HEK293 (cell line): ENCODE data around the gene IRAK2.
"Not testable (repeated sequence)": the region's sequence is repeated elsewhere in the genome, so short reads cannot be mapped to it uniquely, and the experiment has no call there.

ENCODE experiments used
- CTCF ChIA-PET: fragments of 350-600 bp; formaldehyde crosslinking; extraction: SDS; loops from one replicate; lab custom pipeline; 2021; ENCODE audit warnings: antibody characterized with exemption; lab: Yijun Ruan, JAX
- POLR2A ChIA-PET: fragments of 300-600 bp; formaldehyde crosslinking; extraction: SDS; loops from one replicate; lab custom pipeline; 2020; ENCODE audit warnings: antibody characterized with exemption, inconsistent platforms; lab: Yijun Ruan, JAX
- H3K27ac ChIP-seq: fragments of 200-500 bp; sonication (Bioruptor generic); 2 replicates; pipeline ENCODE4 v1.5.1; 2014; ENCODE audit warnings: low read depth, low read length, control low read depth, inconsistent platforms; ENCODE audit errors: extremely low read depth
- H3K36me3 ChIP-seq, 2 experiments: fragments of 200-500 bp in 1 of 2; sonication (Bioruptor generic) in 1 of 2; 1 replicate in 1 of 2; 2 replicates in 1 of 2; pipeline ENCODE4 v1.5.1; 2014 to 2017; ENCODE audit warnings: inconsistent platforms in 2 of 2, low read length in 2 of 2; ENCODE audit not compliant: control insufficient read depth in 2 of 2, insufficient read depth in 1 of 2
- H3K4me1 ChIP-seq: fragments of 200-500 bp; sonication (Bioruptor generic); 2 replicates; pipeline ENCODE4 v1.5.1; 2014; ENCODE audit warnings: mild to moderate bottlenecking, low read length, inconsistent platforms; ENCODE audit not compliant: control insufficient read depth, insufficient read depth
- H3K4me3 ChIP-seq: 2 replicates; pipeline ENCODE4 v1.5.1; 2011; ENCODE audit warnings: low read depth, mild to moderate bottlenecking, control low read depth, low read length, moderate library complexity
- H3K9me3 ChIP-seq: fragments of 200-500 bp; sonication (Bioruptor generic); 2 replicates; pipeline ENCODE4 v1.5.1; 2014; ENCODE audit warnings: low read depth, low read length, inconsistent platforms; ENCODE audit not compliant: control insufficient read depth, insufficient read depth
- BCL6B ChIP-seq: fragments of 450-650 bp; formaldehyde crosslinking; IDR thresholded peaks from 2 replicates; pipeline ENCODE4 v1.5.1; 2017; ENCODE audit warnings: missing biosample characterization, missing genetic modification characterization
- ELK4 ChIP-seq: IDR thresholded peaks from 2 replicates; pipeline ENCODE4 v1.6.1; 2011; ENCODE audit warnings: mild to moderate bottlenecking, low read depth, low read length, borderline replicate concordance
- ZBTB1 ChIP-seq: fragments of 450-650 bp; formaldehyde crosslinking; IDR thresholded peaks from 2 replicates; pipeline ENCODE4 v1.5.1; 2016; ENCODE audit warnings: missing biosample characterization, missing genetic modification characterization
- ZFHX2 ChIP-seq: fragments of 450-650 bp; formaldehyde crosslinking; conservative IDR thresholded peaks from 2 replicates; pipeline ENCODE4 v1.5.1; 2016; ENCODE audit warnings: missing biosample characterization, missing genetic modification characterization
- ZFP37 ChIP-seq: fragments of 450-650 bp; formaldehyde crosslinking; IDR thresholded peaks from 2 replicates; pipeline ENCODE4 v1.5.1; 2016; ENCODE audit warnings: missing biosample characterization, missing genetic modification characterization
- ZNF112 ChIP-seq: fragments of 450-650 bp; formaldehyde crosslinking; IDR thresholded peaks from 2 replicates; pipeline ENCODE4 v1.5.0; 2017; ENCODE audit warnings: missing biosample characterization, missing genetic modification characterization
- ZNF121 ChIP-seq: fragments of 450-650 bp; formaldehyde crosslinking; IDR thresholded peaks from 2 replicates; pipeline ENCODE4 v1.5.1; 2016; ENCODE audit warnings: missing biosample characterization, missing genetic modification characterization
- ZNF140 ChIP-seq: fragments of 450-650 bp; formaldehyde crosslinking; IDR thresholded peaks from 2 replicates; pipeline ENCODE4 v1.5.1; 2016; ENCODE audit warnings: missing biosample characterization, missing genetic modification characterization
- ZNF335 ChIP-seq: fragments of 450-650 bp; formaldehyde crosslinking; conservative IDR thresholded peaks from 2 replicates; pipeline ENCODE4 v1.5.1; 2016; ENCODE audit warnings: missing biosample characterization, missing genetic modification characterization
- ZNF529 ChIP-seq: fragments of 450-650 bp; formaldehyde crosslinking; IDR thresholded peaks from 2 replicates; pipeline ENCODE4 v1.5.1; 2017; ENCODE audit warnings: missing genetic modification characterization, missing biosample characterization; ENCODE audit not compliant: insufficient replicate concordance
- ZNF629 ChIP-seq: fragments of 450-650 bp; formaldehyde crosslinking; IDR thresholded peaks from 2 replicates; pipeline ENCODE4 v1.5.1; 2017; ENCODE audit warnings: missing biosample characterization, missing genetic modification characterization
- ZNF658 ChIP-seq: fragments of 450-650 bp; formaldehyde crosslinking; IDR thresholded peaks from 2 replicates; pipeline ENCODE4; 2016; ENCODE audit warnings: missing biosample characterization, missing genetic modification characterization
- ZNF76 ChIP-seq: fragments of 450-650 bp; formaldehyde crosslinking; IDR thresholded peaks from 2 replicates; pipeline ENCODE4; 2016; ENCODE audit warnings: low read depth, missing biosample characterization, missing genetic modification characterization, borderline replicate concordance
- ZNF777 ChIP-seq: fragments of 450-650 bp; formaldehyde crosslinking; IDR thresholded peaks from 2 replicates; pipeline ENCODE4 v1.5.1; 2017; ENCODE audit warnings: missing biosample characterization, missing genetic modification characterization, borderline replicate concordance
- ZNF843 ChIP-seq: fragments of 450-650 bp; formaldehyde crosslinking; IDR thresholded peaks from 2 replicates; pipeline ENCODE4 v1.5.1; 2016; ENCODE audit warnings: missing biosample characterization, missing genetic modification characterization
- TF ChIP-seq, protein P1 (sequence below): fragments of 450-650 bp; formaldehyde crosslinking; IDR thresholded peaks from 2 replicates; pipeline ENCODE4 v1.5.1; 2016; ENCODE audit warnings: missing biosample characterization, missing genetic modification characterization
- TF ChIP-seq, protein P2 (sequence below): fragments of 450-650 bp; formaldehyde crosslinking; IDR thresholded peaks from 2 replicates; pipeline ENCODE4 v1.5.1; 2016; ENCODE audit warnings: missing biosample characterization, missing genetic modification characterization

Gene IRAK2

DNA sequence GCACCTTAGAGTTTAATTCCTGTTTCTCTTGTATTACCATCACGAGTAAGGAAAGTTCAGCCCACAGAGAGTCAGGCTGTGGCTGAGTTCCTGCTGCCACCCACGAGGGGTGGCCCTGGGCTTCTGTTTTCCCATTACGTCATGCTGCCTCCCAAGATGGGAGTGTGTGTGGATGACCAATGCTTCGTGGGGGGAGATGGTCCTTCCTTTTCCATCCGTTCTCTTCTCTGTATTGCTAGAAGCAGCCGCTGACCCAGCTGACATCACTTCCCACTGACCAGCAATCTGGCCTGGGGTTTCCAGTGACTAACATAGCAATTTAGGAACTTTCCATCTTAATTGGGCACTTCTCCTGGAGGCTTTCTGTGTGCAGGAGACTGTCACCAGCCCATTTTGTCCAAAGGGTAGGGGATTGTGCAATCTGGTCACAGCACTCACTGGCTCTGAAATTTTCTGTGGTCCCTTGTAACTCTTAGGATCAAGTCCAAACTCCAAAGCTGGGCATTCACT is 9.3 kb downstream of the IRAK2 start (continued):
- TF ChIP-seq, protein P1, sequence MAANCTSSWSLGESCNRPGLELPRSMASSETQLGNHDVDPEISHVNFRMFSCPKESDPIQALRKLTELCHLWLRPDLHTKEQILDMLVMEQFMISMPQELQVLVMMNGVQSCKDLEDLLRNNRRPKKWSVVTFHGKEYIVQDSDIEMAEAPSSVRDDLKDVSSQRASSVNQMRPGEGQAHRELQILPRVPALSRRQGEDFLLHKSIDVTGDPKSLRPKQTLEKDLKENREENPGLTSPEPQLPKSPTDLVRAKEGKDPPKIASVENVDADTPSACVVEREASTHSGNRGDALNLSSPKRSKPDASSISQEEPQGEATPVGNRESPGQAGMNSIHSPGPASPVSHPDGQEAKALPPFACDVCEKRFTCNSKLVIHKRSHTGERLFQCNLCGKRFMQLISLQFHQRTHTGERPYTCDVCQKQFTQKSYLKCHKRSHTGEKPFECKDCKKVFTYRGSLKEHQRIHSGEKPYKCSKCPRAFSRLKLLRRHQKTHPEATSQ (tag by site-specific recombination), result no peak
- TF ChIP-seq, all 188 proteins: peak for 6

- ChIA-PET CTCF (interaction anchor here (0.6 to 0.7 kb wide), 2 partner anchors 18 to 57 kb away, joined by 3 read pairs; no protein-coding TSS in a partner anchor), POLR2A (interaction anchor here (0.7 kb wide), 2 partner anchors 271 to 380 kb away, joined by 3 read pairs; no protein-coding TSS in a partner anchor)
- not testable (repeated sequence) for H3K36me3 ChIP-seq, H3K4me3 ChIP-seq, H3K4me1 ChIP-seq, H3K9me3 ChIP-seq, H3K27ac ChIP-seq
These were observed 10.6 kb downstream of the IRAK2 start for GRCh38 chr3:10175334-10175733.

DNA sequence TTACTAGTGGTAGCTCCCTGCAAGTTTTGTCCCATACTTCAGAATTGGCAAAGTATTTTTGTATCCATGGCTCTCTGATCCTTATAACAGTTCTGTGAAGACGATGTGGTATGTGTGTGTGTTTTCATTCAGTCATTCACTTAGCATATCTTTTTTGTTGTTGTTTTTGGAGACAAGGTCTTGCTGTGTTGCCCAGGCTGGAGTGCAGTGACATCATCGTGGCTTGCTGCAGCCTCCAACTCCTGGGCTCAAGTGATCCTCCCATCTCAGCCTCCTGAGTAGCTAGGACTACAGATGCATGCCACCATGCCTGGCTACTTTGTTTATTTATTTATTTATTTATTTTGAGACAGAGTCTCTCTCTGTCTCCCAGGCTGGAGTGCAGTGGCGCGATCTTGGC is 11.4 kb downstream of the IRAK2 start:
- CTCF ChIA-PET, result interaction anchor here (0.6 to 0.7 kb wide), 2 partner anchors 17 to 56 kb away, joined by 3 read pairs; no protein-coding TSS in a partner anchor
- POLR2A ChIA-PET, H3K27ac ChIP-seq: not testable (repeated sequence)
- 0 out of 2 replicates have a peak, but pooled peaks have one; percentile 37 for TF ChIP-seq ZNF121 (tag by site-specific recombination)
- TF ChIP-seq, all 188 proteins: peak for 1; not testable (repeated sequence) for 187
- H3K4me1 ChIP-seq, H3K9me3 ChIP-seq, H3K4me3 ChIP-seq, H3K36me3 ChIP-seq: not testable (repeated sequence)

DNA sequence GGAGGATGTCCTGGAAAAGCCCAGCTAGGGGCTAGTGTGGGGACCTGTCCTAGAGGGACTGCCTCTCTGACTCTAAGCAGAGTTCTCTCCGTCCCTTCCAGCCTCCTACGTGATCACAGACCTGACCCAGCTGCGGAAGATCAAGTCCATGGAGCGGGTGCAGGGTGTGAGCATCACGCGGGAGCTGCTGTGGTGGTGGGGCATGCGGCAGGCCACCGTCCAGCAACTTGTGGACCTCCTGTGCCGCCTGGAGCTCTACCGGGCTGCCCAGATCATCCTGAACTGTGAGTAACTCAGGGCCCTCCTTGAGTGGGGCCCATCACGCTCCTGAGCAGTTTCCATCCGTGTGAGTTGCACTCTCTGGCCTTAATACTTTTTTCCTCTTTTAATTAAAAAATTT is 13.0 kb downstream of the IRAK2 start:
- H3K36me3 ChIP-seq, result no peaks in the 10 kb centered on the region
- POLR2A ChIA-PET, result no interaction called here

More for the DNA sequence above, 13.0 kb downstream of the IRAK2 start:
- Histone ChIP-seq H3K9me3 (no peaks in the 10 kb centered on the region), H3K4me1 (no peaks in the 10 kb centered on the region), H3K27ac (no peak overlapping the region), H3K4me3 (no peak overlapping the region)
- TF ChIP-seq ZFP37 (tag by site-specific recombination) (no peak), ZNF658 (tag by site-specific recombination) (no peak), ZNF335 (tag by site-specific recombination) (no peak), BCL6B (tag by site-specific recombination) (no peak), ZNF529 (tag by site-specific recombination) (no peak), ZNF140 (tag by site-specific recombination) (no peak), ZNF112 (tag by site-specific recombination) (no peak), ZFHX2 (tag by site-specific recombination) (no peak), ELK4 (no peak), ZNF843 (no peak), ZNF629 (tag by site-specific recombination) (no peak), ZBTB1 (tag by site-specific recombination) (no peak), ZNF777 (tag by site-specific recombination) (no peak), ZNF76 (tag by site-specific recombination) (no peak)
- TF ChIP-seq, protein P2, sequence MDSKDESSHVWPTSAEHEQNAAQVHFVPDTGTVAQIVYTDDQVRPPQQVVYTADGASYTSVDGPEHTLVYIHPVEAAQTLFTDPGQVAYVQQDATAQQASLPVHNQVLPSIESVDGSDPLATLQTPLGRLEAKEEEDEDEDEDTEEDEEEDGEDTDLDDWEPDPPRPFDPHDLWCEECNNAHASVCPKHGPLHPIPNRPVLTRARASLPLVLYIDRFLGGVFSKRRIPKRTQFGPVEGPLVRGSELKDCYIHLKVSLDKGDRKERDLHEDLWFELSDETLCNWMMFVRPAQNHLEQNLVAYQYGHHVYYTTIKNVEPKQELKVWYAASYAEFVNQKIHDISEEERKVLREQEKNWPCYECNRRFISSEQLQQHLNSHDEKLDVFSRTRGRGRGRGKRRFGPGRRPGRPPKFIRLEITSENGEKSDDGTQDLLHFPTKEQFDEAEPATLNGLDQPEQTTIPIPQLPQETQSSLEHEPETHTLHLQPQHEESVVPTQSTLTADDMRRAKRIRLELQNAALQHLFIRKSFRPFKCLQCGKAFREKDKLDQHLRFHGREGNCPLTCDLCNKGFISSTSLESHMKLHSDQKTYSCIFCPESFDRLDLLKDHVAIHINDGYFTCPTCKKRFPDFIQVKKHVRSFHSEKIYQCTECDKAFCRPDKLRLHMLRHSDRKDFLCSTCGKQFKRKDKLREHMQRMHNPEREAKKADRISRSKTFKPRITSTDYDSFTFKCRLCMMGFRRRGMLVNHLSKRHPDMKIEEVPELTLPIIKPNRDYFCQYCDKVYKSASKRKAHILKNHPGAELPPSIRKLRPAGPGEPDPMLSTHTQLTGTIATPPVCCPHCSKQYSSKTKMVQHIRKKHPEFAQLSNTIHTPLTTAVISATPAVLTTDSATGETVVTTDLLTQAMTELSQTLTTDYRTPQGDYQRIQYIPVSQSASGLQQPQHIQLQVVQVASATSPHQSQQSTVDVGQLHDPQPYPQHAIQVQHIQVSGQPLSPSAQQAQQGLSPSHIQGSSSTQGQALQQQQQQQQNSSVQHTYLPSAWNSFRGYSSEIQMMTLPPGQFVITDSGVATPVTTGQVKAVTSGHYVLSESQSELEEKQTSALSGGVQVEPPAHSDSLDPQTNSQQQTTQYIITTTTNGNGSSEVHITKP, result no peak
- CTCF ChIA-PET, result interaction anchor here (0.6 to 0.7 kb wide), 2 partner anchors 65 to 87 kb away, joined by 3 to 4 read pairs; no protein-coding TSS in a partner anchor
